Tibial nerve (tissue), 3 donors: Measurements from ENCODE around the gene HSPD1.

ENCODE experiments used
- CTCF ChIP-seq, 5 experiments: fragments of 200-600 bp in 3 of 5; fragments of 450-650 bp in 2 of 5; sonication (generic) in 3 of 5; IDR thresholded peaks; one replicate each; pipeline ENCODE4 v1.5.1; 2016 to 2019; ENCODE audit warnings: antibody characterized with exemption in 5 of 5, mild to moderate bottlenecking in 3 of 5, moderate library complexity in 2 of 5
- POLR2A ChIP-seq, 2 donors: fragments of 450-650 bp; IDR thresholded peaks; one replicate each; pipeline ENCODE4 v1.6.1; 2017; ENCODE audit warnings: antibody characterized with exemption in 2 of 2, mild to moderate bottlenecking in 2 of 2, moderate library complexity in 2 of 2

- no peak for TF ChIP-seq CTCF (IDR thresholded peaks at IDR 0.05)
- TF ChIP-seq POLR2A (IDR thresholded peaks at IDR 0.05): no peak
These were observed 44.7 kb downstream of the HSPD1 start for GRCh38 chr2:197454923-197455322.
